Right lobe of liver (tissue), 4 donors: ENCODE data around the gene GPR161.

Source experiments
- POLR2A ChIP-seq: fragments of 450-650 bp; IDR thresholded peaks from one replicate; pipeline ENCODE4 v1.6.1; 2017; ENCODE audit warnings: antibody characterized with exemption, mild to moderate bottlenecking
- TF ChIP-seq, protein P1 (sequence below), 4 donors: fragments of 200-600 bp in 3 of 4; fragments of 450-650 bp in 1 of 4; IDR thresholded peaks; one replicate each; pipeline versions ENCODE4 v1.5.1 to v1.8.0; 2016 to 2022; ENCODE audit warnings: antibody characterized with exemption in 4 of 4, mild to moderate bottlenecking in 2 of 4
- donor health status: DM: no; HTN: no; CAD: no.
- donor health status: DM: no; HTN: no; CAD: no.
- donor health status: DM: no; HTN: yes; CAD: no.

DNA sequence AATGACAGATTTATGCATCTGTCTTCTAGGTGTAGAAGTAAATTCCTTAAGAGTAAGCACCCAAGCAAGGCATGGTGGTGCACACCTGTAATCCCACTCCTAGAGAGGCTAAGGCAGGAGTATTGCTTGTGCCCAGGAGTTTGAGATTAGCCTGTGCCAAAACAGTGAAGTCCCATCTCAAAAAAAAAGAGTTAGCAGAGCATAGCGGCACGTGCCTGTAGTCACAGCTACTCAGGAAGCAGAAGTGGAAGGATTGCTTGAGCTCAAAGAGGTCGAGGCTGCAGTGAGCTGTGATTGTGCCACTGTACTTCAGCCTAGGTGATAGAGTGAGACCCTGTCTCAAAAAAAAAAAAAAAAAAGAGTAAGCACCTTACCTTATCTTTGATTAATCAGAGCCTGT, 26.9 kb upstream of the GPR161 start:
- no peak for TF ChIP-seq POLR2A
- TF ChIP-seq, protein P1, sequence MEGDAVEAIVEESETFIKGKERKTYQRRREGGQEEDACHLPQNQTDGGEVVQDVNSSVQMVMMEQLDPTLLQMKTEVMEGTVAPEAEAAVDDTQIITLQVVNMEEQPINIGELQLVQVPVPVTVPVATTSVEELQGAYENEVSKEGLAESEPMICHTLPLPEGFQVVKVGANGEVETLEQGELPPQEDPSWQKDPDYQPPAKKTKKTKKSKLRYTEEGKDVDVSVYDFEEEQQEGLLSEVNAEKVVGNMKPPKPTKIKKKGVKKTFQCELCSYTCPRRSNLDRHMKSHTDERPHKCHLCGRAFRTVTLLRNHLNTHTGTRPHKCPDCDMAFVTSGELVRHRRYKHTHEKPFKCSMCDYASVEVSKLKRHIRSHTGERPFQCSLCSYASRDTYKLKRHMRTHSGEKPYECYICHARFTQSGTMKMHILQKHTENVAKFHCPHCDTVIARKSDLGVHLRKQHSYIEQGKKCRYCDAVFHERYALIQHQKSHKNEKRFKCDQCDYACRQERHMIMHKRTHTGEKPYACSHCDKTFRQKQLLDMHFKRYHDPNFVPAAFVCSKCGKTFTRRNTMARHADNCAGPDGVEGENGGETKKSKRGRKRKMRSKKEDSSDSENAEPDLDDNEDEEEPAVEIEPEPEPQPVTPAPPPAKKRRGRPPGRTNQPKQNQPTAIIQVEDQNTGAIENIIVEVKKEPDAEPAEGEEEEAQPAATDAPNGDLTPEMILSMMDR (IDR thresholded peaks at IDR 0.05) = no peak
